ENCODE data around the gene RAB25. TPM values are rescaled to one million over a fixed set of nuclear protein-coding genes. Genes with fewer than 3 reads are reported as not detected.

The RAB25 gene
- polyA plus RNA-seq, 1 donor from 2014 or later = 1.3 TPM

- H3K36me3 ChIP-seq (ENCODE audit: insufficient read depth, low read length) = peaks cover 9% of the 10 kb centered on the region
- no peaks in the 10 kb centered on the region for H3K9me3 ChIP-seq (ENCODE audit: low read length)
- no peaks in the 10 kb centered on the region for H3K9me2 ChIP-seq (ENCODE audit: insufficient read depth, low read length)
- H3F3A ChIP-seq (ENCODE audit: insufficient read depth, low read length, poor library complexity, severe bottlenecking) = peaks cover 5% of the 10 kb centered on the region
- peaks cover 58% of the 10 kb centered on the region for H3K79me2 ChIP-seq (replicated peaks; ENCODE audit: insufficient read depth, low read length)
- peak overlapping the region; percentile 38 for H3K9ac ChIP-seq (ENCODE audit: low read length)
- H4K20me1 ChIP-seq (ENCODE audit: insufficient read depth) = peaks cover 65% of the 10 kb centered on the region
- H2AFZ ChIP-seq (ENCODE audit: low read depth, low read length) = no peak overlapping the region
- H3K4me3 ChIP-seq (ENCODE audit: low read length) = peak overlapping the region; percentile 93
- TF ChIP-seq RAD21 (conservative IDR thresholded peaks at IDR 0.05) = no peak
- no peak for TF ChIP-seq CTCF (IDR thresholded peaks at IDR 0.05; ENCODE audit: poor library complexity, severe bottlenecking)
- TF ChIP-seq REST (IDR thresholded peaks at IDR 0.05; ENCODE audit: borderline replicate concordance) = no peak
- no peak for TF ChIP-seq MXI1 (conservative IDR thresholded peaks at IDR 0.05; ENCODE audit: poor library complexity, severe bottlenecking)
- no peaks in the 10 kb centered on the region for H3K27me3 ChIP-seq (ENCODE audit: insufficient read depth, low read depth, low read length)
- no peak overlapping the region for H3K4me2 ChIP-seq (ENCODE audit: low read length)
- peak overlapping the region; percentile 7 for H3K27ac ChIP-seq (ENCODE audit: low read length)
These were observed 13.7 kb downstream of the RAB25 start for GRCh38 chr1:156074661-156075060.

DNA sequence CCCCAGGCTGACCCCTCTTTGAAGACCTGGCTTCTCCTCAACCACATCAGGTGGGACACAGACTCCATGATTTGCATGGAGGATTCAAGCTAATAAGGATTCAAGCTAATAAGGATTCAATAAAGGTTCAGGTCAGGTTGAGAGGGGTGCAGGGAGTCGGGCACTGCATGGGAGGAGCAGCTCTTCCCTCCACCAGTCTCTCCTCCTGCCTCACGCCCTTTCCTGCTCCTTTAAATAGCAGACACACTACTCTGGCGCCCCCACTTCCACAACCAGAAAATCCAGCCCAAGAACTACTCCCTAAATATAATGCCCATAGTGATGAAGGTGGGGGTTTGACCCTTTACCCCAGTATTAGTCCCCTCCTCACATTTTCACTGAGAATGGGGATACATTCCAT, 14.2 kb downstream of the RAB25 start:
- Histone ChIP-seq H3K9me2 (ENCODE audit: insufficient read depth, low read length) (no peaks in the 10 kb centered on the region), H3K9ac (ENCODE audit: low read length) (peak overlapping the region; percentile 38), H3K9me3 (ENCODE audit: low read length) (no peaks in the 10 kb centered on the region), H3K36me3 (ENCODE audit: insufficient read depth, low read length) (peaks cover 9% of the 10 kb centered on the region), H3K79me2 (replicated peaks; ENCODE audit: insufficient read depth, low read length) (peaks cover 63% of the 10 kb centered on the region), H3K27ac (ENCODE audit: low read length) (no peak overlapping the region), H3K4me2 (ENCODE audit: low read length) (no peak overlapping the region), H2AFZ (ENCODE audit: low read depth, low read length) (no peak overlapping the region), H4K20me1 (ENCODE audit: insufficient read depth) (peaks cover 67% of the 10 kb centered on the region), H3F3A (ENCODE audit: insufficient read depth, low read length, poor library complexity, severe bottlenecking) (peaks cover 5% of the 10 kb centered on the region), H3K4me3 (ENCODE audit: low read length) (peak overlapping the region; percentile 93), H3K27me3 (ENCODE audit: insufficient read depth, low read depth, low read length) (no peaks in the 10 kb centered on the region)
- TF ChIP-seq REST (IDR thresholded peaks at IDR 0.05; ENCODE audit: borderline replicate concordance) (no peak), TAF1 (IDR thresholded peaks at IDR 0.05; ENCODE audit: low read depth) (no peak), POLR2AphosphoS5 (IDR thresholded peaks at IDR 0.05) (no peak), RAD21 (conservative IDR thresholded peaks at IDR 0.05) (no peak), EP300 (conservative IDR thresholded peaks at IDR 0.05; ENCODE audit: poor library complexity, severe bottlenecking) (no peak), SMC3 (conservative IDR thresholded peaks at IDR 0.05; ENCODE audit: poor library complexity) (no peak), CTCF (IDR thresholded peaks at IDR 0.05; ENCODE audit: poor library complexity, severe bottlenecking) (no peak), EZH2 (IDR thresholded peaks at IDR 0.05; ENCODE audit: borderline replicate concordance, insufficient read depth, low read length, poor library complexity, severe bottlenecking) (no peak), MXI1 (conservative IDR thresholded peaks at IDR 0.05; ENCODE audit: poor library complexity, severe bottlenecking) (no peak)
